ENCODE data around the gene CTNNA2.

The CTNNA2 gene

GRCh38 chr2:80311304-80311703, 798.5 kb downstream of the CTNNA2 start:
- no peak overlapping the region for H3K4me2 ChIP-seq (ENCODE audit: insufficient read depth, low read length, poor library complexity, severe bottlenecking)
- no peaks in the 10 kb centered on the region for H3K79me1 ChIP-seq (ENCODE audit: low read depth, low read length)
- no peak for DNase-seq (ENCODE audit: low spot score)
- H2BK15ac ChIP-seq (ENCODE audit: low read length), result no peak overlapping the region
- H2AK5ac ChIP-seq (ENCODE audit: low read depth, low read length), result no peak overlapping the region
- H3K4me1 ChIP-seq (ENCODE audit: control insufficient read depth in 2 of 2, insufficient read depth in 1 of 2, low read depth in 1 of 2, low read length in 2 of 2), result no peaks in the 10 kb centered on the region
- H3K27me3 ChIP-seq (ENCODE audit: control insufficient read depth in 3 of 3, insufficient read depth in 3 of 3, low read depth in 1 of 3, low read length in 3 of 3), result peaks cover 0 to 15% (median 0%) of the 10 kb centered on the region in 3 experiments
- H2BK120ac ChIP-seq (ENCODE audit: low read depth, low read length), result no peak overlapping the region
- H3K4ac ChIP-seq (ENCODE audit: low read length), result no peak overlapping the region
- H3K36me3 ChIP-seq (replicated peaks in 1 of 2; ENCODE audit: control insufficient read depth in 2 of 2, insufficient read depth in 2 of 2, low read length in 2 of 2), result no peaks in the 10 kb centered on the region
- H3K4me3 ChIP-seq (ENCODE audit: low read length in 2 of 2), result no peak overlapping the region
- H2BK12ac ChIP-seq (ENCODE audit: low read length), result no peak overlapping the region
- H3K23ac ChIP-seq (ENCODE audit: low read depth, low read length, poor library complexity), result no peak overlapping the region
- no CpG with 5 or more reads among the region's 3 CpGs for WGBS, 2 donors (ENCODE audit: extremely low coverage in 2 of 2, insufficient read length in 2 of 2, insufficient replicate concordance in 1 of 2)
- H3K9me3 ChIP-seq (replicated peaks in 1 of 2; ENCODE audit: control insufficient read depth in 2 of 2, insufficient read depth in 1 of 2, low read depth in 1 of 2, low read length in 2 of 2), result no peaks in the 10 kb centered on the region
- H3K9ac ChIP-seq (ENCODE audit: low read depth, low read length, poor library complexity), result no peak overlapping the region
- no peak overlapping the region for H3K27ac ChIP-seq (replicated peaks; ENCODE audit: low read length)
- no peak overlapping the region for H2BK5ac ChIP-seq (ENCODE audit: low read length)
- no peak overlapping the region for H4K91ac ChIP-seq (ENCODE audit: low read depth, low read length, poor library complexity)
- H3K14ac ChIP-seq (ENCODE audit: low read length), result no peak overlapping the region
- no peak overlapping the region for H2AFZ ChIP-seq (ENCODE audit: low read length)
- H4K8ac ChIP-seq (ENCODE audit: low read depth, low read length), result no peak overlapping the region
- no peak overlapping the region for H3K18ac ChIP-seq (ENCODE audit: low read length)

DNA sequence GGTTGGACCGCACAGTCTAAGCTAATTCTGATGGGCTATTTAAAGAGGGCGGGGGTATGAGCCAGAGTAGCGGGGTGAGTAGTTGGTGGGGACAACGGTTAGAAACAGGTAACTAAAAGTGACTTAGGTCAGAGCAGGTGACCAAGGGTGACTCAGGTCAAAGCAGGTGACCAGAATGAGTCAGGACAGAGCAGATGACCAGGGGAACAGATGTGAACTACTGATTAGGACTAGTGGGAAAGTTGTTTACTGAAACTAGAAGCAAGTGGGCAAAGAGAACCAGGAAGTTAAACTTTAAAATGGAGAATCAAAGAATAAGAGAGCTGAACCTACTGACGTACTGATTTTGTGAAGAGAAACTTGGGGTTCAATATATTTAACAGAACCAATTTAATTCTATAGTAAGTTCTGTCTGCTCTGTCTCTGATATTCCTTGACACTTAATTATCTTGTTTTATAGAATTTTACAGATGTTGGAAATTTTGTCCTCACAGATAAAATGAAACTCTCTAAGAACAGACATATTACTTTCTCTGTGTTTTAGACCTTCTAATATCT, 799.5 kb downstream of the CTNNA2 start:
- Histone ChIP-seq H3K18ac (ENCODE audit: low read length) (no peak overlapping the region), H3K79me1 (ENCODE audit: low read depth, low read length) (no peaks in the 10 kb centered on the region), H3K14ac (ENCODE audit: low read length) (no peak overlapping the region), H3K9me3 (replicated peaks in 1 of 2; ENCODE audit: control insufficient read depth in 2 of 2, insufficient read depth in 1 of 2, low read depth in 1 of 2, low read length in 2 of 2) (no peaks in the 10 kb centered on the region), H2BK120ac (ENCODE audit: low read depth, low read length) (no peak overlapping the region), H3K27ac (replicated peaks; ENCODE audit: low read length) (no peak overlapping the region), H2BK5ac (ENCODE audit: low read length) (no peak overlapping the region), H3K23ac (ENCODE audit: low read depth, low read length, poor library complexity) (no peak overlapping the region), H3K4me3 (ENCODE audit: low read length in 2 of 2) (no peak overlapping the region), H2AFZ (ENCODE audit: low read length) (no peak overlapping the region), H2AK5ac (ENCODE audit: low read depth, low read length) (no peak overlapping the region), H3K4me2 (ENCODE audit: insufficient read depth, low read length, poor library complexity, severe bottlenecking) (no peak overlapping the region), H3K36me3 (replicated peaks in 1 of 2; ENCODE audit: control insufficient read depth in 2 of 2, insufficient read depth in 2 of 2, low read length in 2 of 2) (no peaks in the 10 kb centered on the region), H4K91ac (ENCODE audit: low read depth, low read length, poor library complexity) (no peak overlapping the region), H3K4ac (ENCODE audit: low read length) (no peak overlapping the region), H2BK12ac (ENCODE audit: low read length) (no peak overlapping the region), H2BK15ac (ENCODE audit: low read length) (no peak overlapping the region), H3K4me1 (ENCODE audit: control insufficient read depth in 2 of 2, insufficient read depth in 1 of 2, low read depth in 1 of 2, low read length in 2 of 2) (no peaks in the 10 kb centered on the region), H4K8ac (ENCODE audit: low read depth, low read length) (no peak overlapping the region), H3K27me3 (ENCODE audit: control insufficient read depth in 3 of 3, insufficient read depth in 3 of 3, low read depth in 1 of 3, low read length in 3 of 3) (peaks cover 0 to 13% (median 0%) of the 10 kb centered on the region in 3 experiments), H3K9ac (ENCODE audit: low read depth, low read length, poor library complexity) (no peak overlapping the region)
- WGBS, 2 donors (ENCODE audit: extremely low coverage in 2 of 2, insufficient read length in 2 of 2, insufficient replicate concordance in 1 of 2), result no CpG with 5 or more reads among the region's 5 CpGs
- DNase-seq (ENCODE audit: low spot score), result no peak

GRCh38 chr2:80322311-80322920, 809.6 kb downstream of the CTNNA2 start:
- Histone ChIP-seq H3K79me1 (ENCODE audit: low read depth, low read length) (no peaks in the 10 kb centered on the region), H3K4me3 (ENCODE audit: low read length in 2 of 2) (no peak overlapping the region), H4K91ac (ENCODE audit: low read depth, low read length, poor library complexity) (no peak overlapping the region), H3K18ac (ENCODE audit: low read length) (peak overlapping the region; percentile 23), H2BK15ac (ENCODE audit: low read length) (no peak overlapping the region), H2AFZ (ENCODE audit: low read length) (peak overlapping the region; percentile 27), H3K9ac (ENCODE audit: low read depth, low read length, poor library complexity) (peak overlapping the region; percentile 47), H3K4ac (ENCODE audit: low read length) (no peak overlapping the region), H3K27ac (replicated peaks; ENCODE audit: low read length) (no peak overlapping the region), H3K9me3 (replicated peaks in 1 of 2; ENCODE audit: control insufficient read depth in 2 of 2, insufficient read depth in 1 of 2, low read depth in 1 of 2, low read length in 2 of 2) (no peaks in the 10 kb centered on the region), H2BK120ac (ENCODE audit: low read depth, low read length) (no peak overlapping the region), H3K4me2 (ENCODE audit: insufficient read depth, low read length, poor library complexity, severe bottlenecking) (no peak overlapping the region), H2BK12ac (ENCODE audit: low read length) (no peak overlapping the region), H3K4me1 (ENCODE audit: control insufficient read depth in 2 of 2, insufficient read depth in 1 of 2, low read depth in 1 of 2, low read length in 2 of 2) (peaks cover 0 to 6% of the 10 kb centered on the region in 2 donors), H4K8ac (ENCODE audit: low read depth, low read length) (no peak overlapping the region), H3K14ac (ENCODE audit: low read length) (no peak overlapping the region), H3K23ac (ENCODE audit: low read depth, low read length, poor library complexity) (no peak overlapping the region), H3K36me3 (replicated peaks in 1 of 2; ENCODE audit: control insufficient read depth in 2 of 2, insufficient read depth in 2 of 2, low read length in 2 of 2) (no peaks in the 10 kb centered on the region), H2BK5ac (ENCODE audit: low read length) (no peak overlapping the region), H3K27me3 (ENCODE audit: control insufficient read depth in 3 of 3, insufficient read depth in 3 of 3, low read depth in 1 of 3, low read length in 3 of 3) (peaks cover 0 to 15% (median 5%) of the 10 kb centered on the region in 3 experiments), H2AK5ac (ENCODE audit: low read depth, low read length) (no peak overlapping the region)
- no CpG with 5 or more reads among the region's 42 CpGs for WGBS, 2 donors (ENCODE audit: extremely low coverage in 2 of 2, insufficient read length in 2 of 2, insufficient replicate concordance in 1 of 2)
- DNase-seq (ENCODE audit: low spot score), result no peak

DNA sequence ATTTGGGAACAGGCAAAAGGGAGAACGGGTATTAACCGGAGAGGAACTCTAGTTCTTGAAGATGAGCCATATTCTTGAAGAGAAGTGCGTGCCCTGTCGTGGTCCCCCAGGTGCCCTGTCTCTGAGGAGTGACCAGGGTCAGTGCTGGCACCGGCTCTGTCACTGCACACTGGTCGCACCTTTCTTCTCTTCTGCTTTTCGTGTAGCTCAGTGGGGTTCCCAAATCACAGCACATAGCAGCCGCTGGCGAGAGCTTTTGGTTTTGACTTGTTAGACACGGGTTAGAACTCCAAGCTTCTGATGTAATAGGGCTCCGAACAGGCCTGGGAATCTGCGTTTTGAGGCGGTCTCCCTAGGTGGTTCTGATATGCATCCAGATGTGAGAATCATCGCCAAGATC, 810.1 kb downstream of the CTNNA2 start:
- no peak for DNase-seq (ENCODE audit: low spot score)
- Histone ChIP-seq H3K4me3 (ENCODE audit: low read length in 2 of 2) (no peak overlapping the region), H3K27ac (replicated peaks; ENCODE audit: low read length) (no peak overlapping the region), H3K27me3 (ENCODE audit: control insufficient read depth in 3 of 3, insufficient read depth in 3 of 3, low read depth in 1 of 3, low read length in 3 of 3) (peaks cover 0 to 12% (median 5%) of the 10 kb centered on the region in 3 experiments), H3K14ac (ENCODE audit: low read length) (no peak overlapping the region), H2AFZ (ENCODE audit: low read length) (no peak overlapping the region), H3K4ac (ENCODE audit: low read length) (no peak overlapping the region), H3K9ac (ENCODE audit: low read depth, low read length, poor library complexity) (no peak overlapping the region), H3K36me3 (replicated peaks in 1 of 2; ENCODE audit: control insufficient read depth in 2 of 2, insufficient read depth in 2 of 2, low read length in 2 of 2) (no peaks in the 10 kb centered on the region), H3K23ac (ENCODE audit: low read depth, low read length, poor library complexity) (no peak overlapping the region), H3K79me1 (ENCODE audit: low read depth, low read length) (no peaks in the 10 kb centered on the region), H2BK15ac (ENCODE audit: low read length) (no peak overlapping the region), H2AK5ac (ENCODE audit: low read depth, low read length) (no peak overlapping the region), H2BK5ac (ENCODE audit: low read length) (no peak overlapping the region), H3K18ac (ENCODE audit: low read length) (no peak overlapping the region), H3K4me1 (ENCODE audit: control insufficient read depth in 2 of 2, insufficient read depth in 1 of 2, low read depth in 1 of 2, low read length in 2 of 2) (peaks cover 0 to 6% of the 10 kb centered on the region in 2 donors), H2BK12ac (ENCODE audit: low read length) (no peak overlapping the region), H3K9me3 (replicated peaks in 1 of 2; ENCODE audit: control insufficient read depth in 2 of 2, insufficient read depth in 1 of 2, low read depth in 1 of 2, low read length in 2 of 2) (no peaks in the 10 kb centered on the region), H2BK120ac (ENCODE audit: low read depth, low read length) (no peak overlapping the region), H4K91ac (ENCODE audit: low read depth, low read length, poor library complexity) (no peak overlapping the region), H3K4me2 (ENCODE audit: insufficient read depth, low read length, poor library complexity, severe bottlenecking) (no peak overlapping the region), H4K8ac (ENCODE audit: low read depth, low read length) (no peak overlapping the region)
- no CpG with 5 or more reads among the region's 14 CpGs for WGBS, 2 donors (ENCODE audit: extremely low coverage in 2 of 2, insufficient read length in 2 of 2, insufficient replicate concordance in 1 of 2)
